ENCODE results near the gene CHTOP. TPM values are rescaled to one million over a fixed set of nuclear protein-coding genes. Genes with fewer than 3 reads are reported as not detected.

The CHTOP gene
- total and polyA plus RNA-seq, 2 of the 4 experiments (the other 2 are of a cell fraction): 33.9 to 50.8 TPM

GRCh38 chr1:153586347-153586746 lies 47.5 kb upstream of the CHTOP start:
- H3K9me1 ChIP-seq (ENCODE audit: insufficient read depth, low read length): no peaks in the 10 kb centered on the region
- H3K23ac ChIP-seq (ENCODE audit: low read depth, low read length): no peak overlapping the region
- no TSS peak for BruUV-seq (replicated peaks)
- H3K4ac ChIP-seq (ENCODE audit: low read depth, low read length): no peak overlapping the region
- no peak overlapping the region for H2BK120ac ChIP-seq (ENCODE audit: low read depth, low read length)
- no peak overlapping the region for H2AFZ ChIP-seq (replicated peaks; ENCODE audit: low read length, poor library complexity)
- no peaks in the 10 kb centered on the region for H3K27me3 ChIP-seq (ENCODE audit: control insufficient read depth, insufficient read depth, low read length)
- no peak overlapping the region for H3K56ac ChIP-seq (ENCODE audit: extremely low read depth, insufficient read depth, low read length)
- no peak overlapping the region for H4K5ac ChIP-seq (ENCODE audit: low read depth, low read length)
- no peak overlapping the region for H2AK5ac ChIP-seq (ENCODE audit: low read depth, low read length)
- TF ChIP-seq MAZ (IDR thresholded peaks at IDR 0.05; ENCODE audit: borderline replicate concordance, low read depth, low read length) (no peak), CEBPB (IDR thresholded peaks at IDR 0.05; ENCODE audit: low read depth, low read length) (no peak), CTCF (conservative IDR thresholded peaks at IDR 0.05; ENCODE audit: low read depth, low read length) (no peak), CHD1 (IDR thresholded peaks at IDR 0.05; ENCODE audit: low read depth, low read length) (no peak), NFE2L2 (IDR thresholded peaks at IDR 0.05; ENCODE audit: low read depth, low read length) (no peak), RFX5 (IDR thresholded peaks at IDR 0.05; ENCODE audit: low read depth, low read length) (no peak), FOS (IDR thresholded peaks at IDR 0.05; ENCODE audit: low read depth, low read length) (no peak), MAFK (IDR thresholded peaks at IDR 0.05; ENCODE audit: low read depth, low read length) (no peak), SMC3 (IDR thresholded peaks at IDR 0.05; ENCODE audit: low read depth, low read length) (no peak)
- TF ChIP-seq, protein P1, sequence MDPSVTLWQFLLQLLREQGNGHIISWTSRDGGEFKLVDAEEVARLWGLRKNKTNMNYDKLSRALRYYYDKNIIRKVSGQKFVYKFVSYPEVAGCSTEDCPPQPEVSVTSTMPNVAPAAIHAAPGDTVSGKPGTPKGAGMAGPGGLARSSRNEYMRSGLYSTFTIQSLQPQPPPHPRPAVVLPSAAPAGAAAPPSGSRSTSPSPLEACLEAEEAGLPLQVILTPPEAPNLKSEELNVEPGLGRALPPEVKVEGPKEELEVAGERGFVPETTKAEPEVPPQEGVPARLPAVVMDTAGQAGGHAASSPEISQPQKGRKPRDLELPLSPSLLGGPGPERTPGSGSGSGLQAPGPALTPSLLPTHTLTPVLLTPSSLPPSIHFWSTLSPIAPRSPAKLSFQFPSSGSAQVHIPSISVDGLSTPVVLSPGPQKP (IDR thresholded peaks at IDR 0.05; ENCODE audit: borderline replicate concordance, low read depth, low read length): no peak
- TF ChIP-seq, protein P2, sequence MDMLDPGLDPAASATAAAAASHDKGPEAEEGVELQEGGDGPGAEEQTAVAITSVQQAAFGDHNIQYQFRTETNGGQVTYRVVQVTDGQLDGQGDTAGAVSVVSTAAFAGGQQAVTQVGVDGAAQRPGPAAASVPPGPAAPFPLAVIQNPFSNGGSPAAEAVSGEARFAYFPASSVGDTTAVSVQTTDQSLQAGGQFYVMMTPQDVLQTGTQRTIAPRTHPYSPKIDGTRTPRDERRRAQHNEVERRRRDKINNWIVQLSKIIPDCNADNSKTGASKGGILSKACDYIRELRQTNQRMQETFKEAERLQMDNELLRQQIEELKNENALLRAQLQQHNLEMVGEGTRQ (IDR thresholded peaks at IDR 0.05; ENCODE audit: low read depth, low read length): no peak
- H2BK5ac ChIP-seq (ENCODE audit: low read depth, low read length, poor library complexity, severe bottlenecking): no peak overlapping the region
- no peak overlapping the region for H3K9ac ChIP-seq (ENCODE audit: low read depth, low read length)
- H4K91ac ChIP-seq (ENCODE audit: insufficient read depth, low read depth, low read length): no peak overlapping the region
- H3K18ac ChIP-seq (ENCODE audit: low read depth, low read length): no peak overlapping the region
- H3K79me1 ChIP-seq (ENCODE audit: low read depth in 1 of 2, low read length in 2 of 2): no peaks in the 10 kb centered on the region
- H3K4me1 ChIP-seq (ENCODE audit: control insufficient read depth, insufficient read depth, low read length): peaks cover 2% of the 10 kb centered on the region; the same call in 1 of the 2 replicates
- POLR2A ChIA-PET (ENCODE audit: unreplicated experiment): no interaction called here
- H3K4me3 ChIP-seq (ENCODE audit: insufficient read depth, low read depth, low read length): no peak overlapping the region
- no peak overlapping the region for H3K27ac ChIP-seq (ENCODE audit: insufficient read depth, low read length)
- intact Hi-C loops (cut with micrococcal nuclease): no loop called here
- no peaks in the 10 kb centered on the region for H3K9me3 ChIP-seq (ENCODE audit: control insufficient read depth, insufficient read depth, low read length)
- H4K8ac ChIP-seq (ENCODE audit: low read depth in 2 of 2, low read length in 2 of 2): no peak overlapping the region
- CTCF ChIA-PET: interaction anchor here (0.6 kb wide), 1 partner anchor 34 kb away, joined by 5 read pairs; no protein-coding TSS in a partner anchor
- H2BK20ac ChIP-seq (ENCODE audit: low read depth, low read length): no peak overlapping the region
- H3K4me2 ChIP-seq (ENCODE audit: low read depth, low read length): no peak overlapping the region
- in situ Hi-C loops (cut with MboI; ENCODE audit: low sequenced_read_pairs): no loop called here
- no peak overlapping the region for H3K14ac ChIP-seq (replicated peaks; ENCODE audit: low read depth, low read length)
- no peak overlapping the region for H2AK9ac ChIP-seq (replicated peaks; ENCODE audit: low read depth, low read length, poor library complexity)
- no peak overlapping the region for H2BK15ac ChIP-seq (ENCODE audit: low read depth, low read length)
- no CpG with 5 or more reads among the region's 1 CpG for WGBS, 2 experiments (ENCODE audit: extremely low coverage in 2 of 2, insufficient read length in 1 of 2)
- H3K36me3 ChIP-seq (ENCODE audit: control insufficient read depth, insufficient read depth, low read length): no peaks in the 10 kb centered on the region
- dilution Hi-C loops (cut with HindIII; ENCODE audit: low sequenced_read_pairs, unreplicated experiment): no loop called here
- ATAC-seq (ENCODE audit: low read depth) (no peak), DNase-seq (no peak)
- H4K20me1 ChIP-seq (ENCODE audit: insufficient read depth, low read length): no peaks in the 10 kb centered on the region
